GM10266 (cell line): ENCODE data around the gene CEP78.

Experiments
- DNase-seq: peaks from one replicate; pipeline ENCODE4 v3.0.0; 2012; ENCODE audit errors: extremely low spot score
- CTCF ChIP-seq: IDR thresholded peaks from 2 replicates; pipeline ENCODE4 v1.5.1; 2012; ENCODE audit warnings: mild to moderate bottlenecking, low read depth; ENCODE audit not compliant: control insufficient read depth, insufficient read depth; ENCODE audit errors: missing control alignments

Gene CEP78

GRCh38 chr9:78286125-78286524 lies 50.2 kb downstream of the CEP78 start:
- no peak for DNase-seq
- TF ChIP-seq CTCF: no peak

- TF ChIP-seq CTCF: no peak
- no peak for DNase-seq
Measured at GRCh38 chr9:78286946-78287388, 51.1 kb downstream of the CEP78 start.

GRCh38 chr9:78288214-78288892 lies 52.5 kb downstream of the CEP78 start:
- no peak for TF ChIP-seq CTCF
- no peak for DNase-seq

GRCh38 chr9:78289474-78289873 lies 53.6 kb downstream of the CEP78 start:
- no peak for DNase-seq
- TF ChIP-seq CTCF: no peak

GRCh38 chr9:78291240-78291925 lies 55.5 kb downstream of the CEP78 start:
- TF ChIP-seq CTCF: no peak
- DNase-seq: no peak

- TF ChIP-seq CTCF: no peak
- no peak for DNase-seq
Measured at GRCh38 chr9:78292026-78292425, 56.2 kb downstream of the CEP78 start.
